ENCODE measurements around the gene STPG2.

GRCh38 chr4:98148856-98149255 is 5.6 kb upstream of the STPG2 start:
- TF ChIP-seq CTCF (IDR thresholded peaks at IDR 0.05) (no peak), POLR2A (IDR thresholded peaks at IDR 0.05) (no peak)
